HL-60 (cell line): ENCODE measurements around the gene AKAP13.

ENCODE experiments used
- DNase-seq, 2 experiments: peaks; one replicate each; pipeline ENCODE4 v3.0.0-alpha.2; 2010 to 2020; ENCODE audit warnings: low read depth in 1 of 2, low spot score in 1 of 2
- H3K27ac ChIP-seq: fragments of 250-450 bp; sonication (Bioruptor Pico); replicated peaks from 2 replicates; pipeline ENCODE4 v1.5.1; 2020; ENCODE audit warnings: mild to moderate bottlenecking, moderate library complexity
- H3K27me3 ChIP-seq: fragments of 250-450 bp; sonication (Bioruptor Pico); 2 replicates; pipeline ENCODE4 v1.5.1; 2021; ENCODE audit warnings: mild to moderate bottlenecking, moderate library complexity; ENCODE audit not compliant: insufficient read depth, poor library complexity, severe bottlenecking
- H3K4me3 ChIP-seq: replicated peaks from 2 replicates; pipeline ENCODE4 v1.5.1; 2011; ENCODE audit warnings: mild to moderate bottlenecking, control low read depth, low read length; ENCODE audit not compliant: insufficient read depth
- GABPA ChIP-seq: IDR thresholded peaks from 2 replicates; pipeline ENCODE4 v1.6.1; 2012; ENCODE audit warnings: low read depth
- POLR2AphosphoS5 ChIP-seq: IDR thresholded peaks from 2 replicates; pipeline ENCODE4 v1.6.1; 2012; ENCODE audit warnings: low read depth
- SPI1 ChIP-seq: IDR thresholded peaks from 2 replicates; pipeline ENCODE4 v1.6.1; 2012; ENCODE audit warnings: low read depth, mild to moderate bottlenecking, borderline replicate concordance
- TF ChIP-seq, protein P1 (sequence below): IDR thresholded peaks from 2 replicates; pipeline ENCODE4 v1.6.1; 2012; ENCODE audit warnings: low read depth; ENCODE audit not compliant: insufficient replicate concordance
- TF ChIP-seq, protein P2 (sequence below): IDR thresholded peaks from one replicate; pipeline ENCODE4 v1.5.1; 2011; ENCODE audit warnings: low read length, control low read depth, inconsistent platforms; ENCODE audit not compliant: insufficient read depth

The AKAP13 gene

DNA sequence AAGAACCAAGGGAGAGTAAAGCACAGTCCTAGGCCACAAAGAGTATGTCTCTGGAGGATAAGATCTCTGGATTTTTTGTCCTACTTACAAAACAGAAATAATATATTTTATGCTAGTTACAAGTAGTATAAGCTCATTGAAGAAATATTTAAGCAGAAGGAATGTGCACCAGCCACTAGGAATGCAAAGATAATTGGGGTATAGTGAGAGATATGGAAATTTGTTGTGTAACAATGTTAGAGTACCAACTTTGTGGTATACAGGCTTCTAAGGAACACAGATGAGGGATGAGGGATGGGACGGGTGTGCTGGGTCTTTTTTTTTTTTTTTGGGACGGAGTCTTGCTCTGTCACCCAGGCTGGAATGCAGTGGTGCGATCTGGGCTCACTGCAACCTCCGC lies 26.5 kb downstream of the AKAP13 start:
- Histone ChIP-seq H3K4me3 (no peak overlapping the region), H3K27me3 (no peaks in the 10 kb centered on the region), H3K27ac (no peak overlapping the region)
- TF ChIP-seq, protein P1, sequence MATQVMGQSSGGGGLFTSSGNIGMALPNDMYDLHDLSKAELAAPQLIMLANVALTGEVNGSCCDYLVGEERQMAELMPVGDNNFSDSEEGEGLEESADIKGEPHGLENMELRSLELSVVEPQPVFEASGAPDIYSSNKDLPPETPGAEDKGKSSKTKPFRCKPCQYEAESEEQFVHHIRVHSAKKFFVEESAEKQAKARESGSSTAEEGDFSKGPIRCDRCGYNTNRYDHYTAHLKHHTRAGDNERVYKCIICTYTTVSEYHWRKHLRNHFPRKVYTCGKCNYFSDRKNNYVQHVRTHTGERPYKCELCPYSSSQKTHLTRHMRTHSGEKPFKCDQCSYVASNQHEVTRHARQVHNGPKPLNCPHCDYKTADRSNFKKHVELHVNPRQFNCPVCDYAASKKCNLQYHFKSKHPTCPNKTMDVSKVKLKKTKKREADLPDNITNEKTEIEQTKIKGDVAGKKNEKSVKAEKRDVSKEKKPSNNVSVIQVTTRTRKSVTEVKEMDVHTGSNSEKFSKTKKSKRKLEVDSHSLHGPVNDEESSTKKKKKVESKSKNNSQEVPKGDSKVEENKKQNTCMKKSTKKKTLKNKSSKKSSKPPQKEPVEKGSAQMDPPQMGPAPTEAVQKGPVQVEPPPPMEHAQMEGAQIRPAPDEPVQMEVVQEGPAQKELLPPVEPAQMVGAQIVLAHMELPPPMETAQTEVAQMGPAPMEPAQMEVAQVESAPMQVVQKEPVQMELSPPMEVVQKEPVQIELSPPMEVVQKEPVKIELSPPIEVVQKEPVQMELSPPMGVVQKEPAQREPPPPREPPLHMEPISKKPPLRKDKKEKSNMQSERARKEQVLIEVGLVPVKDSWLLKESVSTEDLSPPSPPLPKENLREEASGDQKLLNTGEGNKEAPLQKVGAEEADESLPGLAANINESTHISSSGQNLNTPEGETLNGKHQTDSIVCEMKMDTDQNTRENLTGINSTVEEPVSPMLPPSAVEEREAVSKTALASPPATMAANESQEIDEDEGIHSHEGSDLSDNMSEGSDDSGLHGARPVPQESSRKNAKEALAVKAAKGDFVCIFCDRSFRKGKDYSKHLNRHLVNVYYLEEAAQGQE, result no peak
- TF ChIP-seq, protein P2, sequence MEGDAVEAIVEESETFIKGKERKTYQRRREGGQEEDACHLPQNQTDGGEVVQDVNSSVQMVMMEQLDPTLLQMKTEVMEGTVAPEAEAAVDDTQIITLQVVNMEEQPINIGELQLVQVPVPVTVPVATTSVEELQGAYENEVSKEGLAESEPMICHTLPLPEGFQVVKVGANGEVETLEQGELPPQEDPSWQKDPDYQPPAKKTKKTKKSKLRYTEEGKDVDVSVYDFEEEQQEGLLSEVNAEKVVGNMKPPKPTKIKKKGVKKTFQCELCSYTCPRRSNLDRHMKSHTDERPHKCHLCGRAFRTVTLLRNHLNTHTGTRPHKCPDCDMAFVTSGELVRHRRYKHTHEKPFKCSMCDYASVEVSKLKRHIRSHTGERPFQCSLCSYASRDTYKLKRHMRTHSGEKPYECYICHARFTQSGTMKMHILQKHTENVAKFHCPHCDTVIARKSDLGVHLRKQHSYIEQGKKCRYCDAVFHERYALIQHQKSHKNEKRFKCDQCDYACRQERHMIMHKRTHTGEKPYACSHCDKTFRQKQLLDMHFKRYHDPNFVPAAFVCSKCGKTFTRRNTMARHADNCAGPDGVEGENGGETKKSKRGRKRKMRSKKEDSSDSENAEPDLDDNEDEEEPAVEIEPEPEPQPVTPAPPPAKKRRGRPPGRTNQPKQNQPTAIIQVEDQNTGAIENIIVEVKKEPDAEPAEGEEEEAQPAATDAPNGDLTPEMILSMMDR, result no peak
- TF ChIP-seq POLR2AphosphoS5 (no peak), GABPA (no peak), SPI1 (no peak)
- no peak for DNase-seq

DNA sequence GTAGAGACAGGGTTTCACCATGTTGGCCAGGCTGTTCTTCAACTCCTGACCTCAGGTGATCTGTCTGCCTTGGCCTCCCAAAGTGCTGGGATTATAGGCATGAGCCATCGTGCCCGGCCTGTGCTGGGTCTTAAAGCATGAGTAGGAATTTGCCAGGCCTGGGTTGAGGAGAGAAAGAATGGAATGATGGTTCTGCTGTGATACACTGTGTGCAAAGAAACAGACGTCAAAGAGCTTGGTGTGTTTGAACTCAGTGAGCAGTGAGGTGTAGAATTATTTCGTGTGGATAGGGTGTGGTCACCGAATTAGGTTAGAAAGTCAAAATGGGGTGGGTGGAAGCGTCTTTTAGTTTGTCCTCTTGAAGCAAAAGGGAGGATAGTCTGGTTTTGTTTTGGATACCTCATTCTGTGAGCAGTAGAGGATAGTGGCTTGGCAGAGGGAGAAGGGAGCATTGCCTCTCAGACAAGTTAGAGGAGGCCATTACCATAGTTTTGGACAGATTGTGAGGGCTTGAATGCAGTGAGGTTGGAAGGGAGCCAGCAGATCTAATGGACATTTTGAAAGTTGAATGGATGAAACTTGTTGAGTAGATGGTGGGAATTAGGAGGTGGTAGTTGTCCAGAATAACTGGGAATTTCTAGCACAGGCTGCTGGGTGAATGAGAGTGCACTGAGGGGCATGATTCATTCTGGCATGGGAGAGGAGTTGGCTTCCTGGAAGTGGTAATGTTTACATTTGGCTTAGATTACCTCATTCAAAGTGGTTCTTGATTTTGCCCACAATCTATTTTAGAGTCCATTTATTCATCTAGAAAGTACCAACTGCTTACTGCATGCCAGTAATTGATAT lies 27.2 kb downstream of the AKAP13 start:
- Histone ChIP-seq H3K4me3 (0 out of 2 replicates have a peak overlapping the region, but pooled peaks have one; percentile 8), H3K27ac (peak overlapping the region; percentile 12; the same call in 1 of the 2 replicates), H3K27me3 (no peaks in the 10 kb centered on the region)
- DNase-seq, result peak in 1 of 2 experiments; percentile 2
- no peak for TF ChIP-seq SPI1
- TF ChIP-seq, protein P1, result no peak
- TF ChIP-seq, protein P2, result no peak
- no peak for TF ChIP-seq POLR2AphosphoS5
- no peak for TF ChIP-seq GABPA

DNA sequence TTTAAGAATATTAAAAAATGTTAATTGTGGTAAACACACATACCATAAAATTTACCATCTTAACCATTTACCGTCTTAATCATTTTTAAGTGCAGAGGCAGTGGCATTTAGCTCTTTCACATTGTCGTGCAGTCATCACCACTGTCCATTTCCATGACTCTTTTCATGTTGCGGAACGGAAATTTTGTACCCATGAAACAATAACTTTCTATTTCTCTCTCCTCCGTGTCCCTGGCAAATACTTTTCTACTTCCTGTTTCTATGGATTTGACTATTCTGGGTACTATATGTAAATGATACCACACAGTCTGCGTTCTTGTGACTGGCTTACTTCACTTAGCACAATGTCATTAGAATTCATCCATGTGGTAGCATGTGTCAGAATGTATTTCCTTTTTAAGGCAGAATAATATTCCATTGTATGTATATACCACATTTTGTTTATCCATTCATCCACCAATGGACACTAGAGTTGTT lies 27.9 kb downstream of the AKAP13 start:
- no peaks in the 10 kb centered on the region for H3K27me3 ChIP-seq
- TF ChIP-seq, protein P2, result no peak
- peak; percentile 3; the same call in 1 of the 2 replicates for TF ChIP-seq SPI1
- peak overlapping the region; percentile 12; the same call in 1 of the 2 replicates for H3K27ac ChIP-seq
- H3K4me3 ChIP-seq, result 0 out of 2 replicates have a peak overlapping the region, but pooled peaks have one; percentile 8
- peak; percentile 2 to 8 for DNase-seq

DNA sequence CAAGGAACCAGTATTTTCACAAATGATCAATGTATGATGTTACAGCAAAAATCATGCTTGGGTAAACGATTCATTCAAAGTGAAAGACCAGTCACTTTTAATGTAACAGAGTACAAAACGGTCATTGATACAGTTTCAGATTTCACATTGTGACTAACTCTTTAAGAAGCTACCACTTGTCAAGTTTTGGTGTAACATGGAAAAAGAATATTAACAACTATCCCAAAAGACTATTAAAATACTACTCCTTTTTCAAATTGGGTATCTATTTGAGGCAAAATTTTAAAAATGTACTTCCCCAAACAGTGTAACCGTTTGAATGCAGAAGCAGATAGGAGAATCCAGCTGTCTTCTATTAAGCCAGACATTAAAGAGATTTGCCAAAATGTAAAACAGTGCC lies 31.7 kb downstream of the AKAP13 start:
- no peak for DNase-seq
- TF ChIP-seq GABPA (no peak), SPI1 (no peak; the same call in 1 of the 2 replicates), POLR2AphosphoS5 (no peak)
- TF ChIP-seq, protein P1, result no peak
- TF ChIP-seq, protein P2, result no peak
- Histone ChIP-seq H3K27ac (peak overlapping the region; percentile 31; the same call in 1 of the 2 replicates), H3K27me3 (no peaks in the 10 kb centered on the region), H3K4me3 (no peak overlapping the region)
